Liver (tissue), 9 donors: ENCODE measurements around the gene KLK13. TPM values are rescaled to one million over a fixed set of nuclear protein-coding genes. Genes with fewer than 3 reads are reported as not detected.

Experiments used
- DNase-seq: peaks from one replicate; pipeline ENCODE4 v3.0.0-alpha.2; 2017; ENCODE audit warnings: low spot score
- H3K27ac ChIP-seq, 2 donors: one replicate each; pipeline ENCODE4 v1.7.0; 2013; ENCODE audit warnings: inconsistent platforms in 2 of 2, low read length in 2 of 2, control low read depth in 1 of 2, low read depth in 1 of 2, mild to moderate bottlenecking in 1 of 2
- H3K27me3 ChIP-seq, 4 donors: one replicate each; pipeline versions ENCODE4 v1.6.1 to v1.7.0; 2013; ENCODE audit warnings: low read length in 3 of 4, inconsistent platforms in 1 of 4, mild to moderate bottlenecking in 1 of 4, moderate library complexity in 1 of 4; ENCODE audit not compliant: control insufficient read depth in 4 of 4, insufficient read depth in 4 of 4
- H3K36me3 ChIP-seq, 4 donors: one replicate each; pipeline versions ENCODE4 v1.6.1 to v1.7.0; 2013; ENCODE audit warnings: low read length in 3 of 4, mild to moderate bottlenecking in 3 of 4, low read depth in 1 of 4, moderate library complexity in 1 of 4; ENCODE audit not compliant: control insufficient read depth in 4 of 4, insufficient read depth in 3 of 4
- H3K4me1 ChIP-seq, 4 donors: one replicate each; pipeline versions ENCODE4 v1.6.1 to v1.7.0; 2013; ENCODE audit warnings: low read length in 3 of 4, mild to moderate bottlenecking in 3 of 4, moderate library complexity in 1 of 4; ENCODE audit not compliant: control insufficient read depth in 4 of 4, insufficient read depth in 4 of 4
- H3K4me3 ChIP-seq, 3 donors: one replicate each; pipeline versions ENCODE4 v1.6.1 to v1.7.0; 2013; ENCODE audit warnings: low read length in 3 of 3, control low read depth in 1 of 3, low read depth in 1 of 3, mild to moderate bottlenecking in 1 of 3
- H3K9ac ChIP-seq, 2 donors: one replicate each; pipeline ENCODE4 v1.7.0; 2013; ENCODE audit warnings: low read length in 2 of 2, mild to moderate bottlenecking in 2 of 2, moderate library complexity in 2 of 2, control low read depth in 1 of 2, low read depth in 1 of 2
- H3K9me3 ChIP-seq, 4 donors: one replicate each; pipeline versions ENCODE4 v1.6.1 to v1.7.0; 2013; ENCODE audit warnings: low read length in 3 of 4; ENCODE audit not compliant: control insufficient read depth in 4 of 4
- ATF3 ChIP-seq: IDR thresholded peaks from 2 replicates; pipeline ENCODE4 v1.6.1; 2016; ENCODE audit warnings: antibody characterized with exemption
- CTCF ChIP-seq: fragments of 150-350 bp; IDR thresholded peaks from 2 replicates; pipeline ENCODE4 v1.5.1; 2017; ENCODE audit warnings: improper control_type of control experiment, low read depth, low read length; ENCODE audit not compliant: missing input control
- EGR1 ChIP-seq, 2 donors: IDR thresholded peaks; 2 replicates each; pipeline ENCODE4 v1.6.1; 2016 to 2018; ENCODE audit warnings: antibody characterized with exemption in 2 of 2, low read depth in 2 of 2
- FOXA1 ChIP-seq: IDR thresholded peaks from 2 replicates; pipeline ENCODE4 v1.6.1; 2016; ENCODE audit warnings: antibody characterized with exemption
- FOXA2 ChIP-seq: IDR thresholded peaks from 2 replicates; pipeline ENCODE4 v1.6.1; 2016; ENCODE audit warnings: antibody characterized with exemption
- GABPA ChIP-seq, 2 donors: IDR thresholded peaks in 1 of 2; conservative IDR thresholded peaks in 1 of 2; 2 replicates each; pipeline ENCODE4 v1.6.1; 2016; ENCODE audit warnings: antibody characterized with exemption in 2 of 2, mild to moderate bottlenecking in 1 of 2, moderate library complexity in 1 of 2
- HNF4G ChIP-seq: IDR thresholded peaks from 2 replicates; pipeline ENCODE4 v1.6.1; 2016; ENCODE audit warnings: antibody characterized with exemption
- NR2F2 ChIP-seq: IDR thresholded peaks from 2 replicates; pipeline ENCODE4 v1.6.1; 2016; ENCODE audit warnings: antibody characterized with exemption
- RAD21 ChIP-seq, 2 donors: IDR thresholded peaks; 2 replicates each; pipeline ENCODE4 v1.6.1; 2016; ENCODE audit warnings: antibody characterized with exemption in 2 of 2, mild to moderate bottlenecking in 2 of 2
- REST ChIP-seq: IDR thresholded peaks from 2 replicates; pipeline ENCODE4 v1.6.1; 2016; ENCODE audit warnings: antibody characterized with exemption, mild to moderate bottlenecking
- RXRA ChIP-seq, 2 donors: IDR thresholded peaks; 2 replicates each; pipeline ENCODE4 v1.6.1; 2017 to 2018; ENCODE audit warnings: antibody characterized with exemption in 2 of 2, mild to moderate bottlenecking in 1 of 2
- TAF1 ChIP-seq: conservative IDR thresholded peaks from 2 replicates; pipeline ENCODE4 v1.6.1; 2016; ENCODE audit warnings: antibody characterized with exemption, mild to moderate bottlenecking
- YY1 ChIP-seq: IDR thresholded peaks from 2 replicates; pipeline ENCODE4 v1.6.1; 2016; ENCODE audit warnings: antibody characterized with exemption, mild to moderate bottlenecking
- ZBTB33 ChIP-seq: IDR thresholded peaks from 2 replicates; pipeline ENCODE4 v1.6.1; 2016; ENCODE audit warnings: antibody characterized with exemption
- WGBS: extraction: QIAGEN DNeasy Blood & Tissue Kit; methylation state at CpG from one replicate; pipeline ENCODE4 v1.1.7; 2013; 5-methylcytosine and 5-hydroxymethylcytosine counted together
- polyA plus RNA-seq, 2 donors: library from polyadenylated mRNA; stranded (reverse) in 1 of 2; unstranded in 1 of 2; fragments of 200-250 nt in 1 of 2; fragments of >200 nt in 1 of 2; fragmentation: Nextera tagmentation in 1 of 2; extraction: Ambion mirVana in 1 of 2; gene quantifications; one replicate each; pipeline versions ENCODE4 v1.2.1 to v1.2.3, GENCODE V29; 2013 to 2015
- total RNA-seq, 2 donors: library from RNA; depleted of rRNA; stranded (reverse); fragments of >200 nt; gene quantifications; one replicate each; pipeline ENCODE4 v1.2.3, GENCODE V29; 2014
- donor health status: healthy.
- donor health status: healthy.
- donor health status: healthy.
- donor health status: healthy.
- donor health status: healthy.

KLK13 gene
- total and polyA plus RNA-seq, 4 donors, result not detected

GRCh38 chr19:51070334-51071094, 5.6 kb upstream of the KLK13 start:
- no peak for DNase-seq

More at GRCh38 chr19:51070334-51071094, 5.6 kb upstream of the KLK13 start:
- no peak for TF ChIP-seq RAD21 (IDR thresholded peaks at IDR 0.05)
- no peak for TF ChIP-seq RXRA (IDR thresholded peaks at IDR 0.05)
- TF ChIP-seq TAF1, result no peak
- TF ChIP-seq ATF3, result no peak
- no peak for TF ChIP-seq CTCF
- TF ChIP-seq GABPA (IDR thresholded peaks at IDR 0.05 in 1 of 2, conservative IDR thresholded peaks at IDR 0.05 in 1 of 2), result no peak
- TF ChIP-seq NR2F2, result no peak
- TF ChIP-seq EGR1 (IDR thresholded peaks at IDR 0.05; ENCODE audit: low read depth in 2 of 2), result no peak
- no peak for TF ChIP-seq REST
- no peak for TF ChIP-seq ZBTB33
- no peak for TF ChIP-seq FOXA2
- no peak for TF ChIP-seq YY1
- no peak for TF ChIP-seq HNF4G
- no peak for TF ChIP-seq FOXA1
- Histone ChIP-seq H3K9me3 (peaks cover 0 to 10% (median 3%) of the 10 kb centered on the region in 4 donors), H3K27me3 (peaks cover 0 to 3% (median 0%) of the 10 kb centered on the region in 4 donors), H3K36me3 (no peaks in the 10 kb centered on the region), H3K9ac (no peak overlapping the region), H3K4me3 (no peak overlapping the region), H3K27ac (no peak overlapping the region), H3K4me1 (no peaks in the 10 kb centered on the region)
- WGBS, result 73% methylated on average over 5 of the region's 5 CpGs
